NCI-H526 treated with DMSO at 0.1 percent for 48 hours (cell line): Measurements from ENCODE around the gene NSMF.

Source experiments
- DNase-seq: peaks from one replicate; lab custom pipeline; 2025; lab: John Stamatoyannopoulos, UW

NSMF gene

GRCh38 chr9:137492464-137493363 lies 33.6 kb upstream of the NSMF start:
- no peak for DNase-seq

- no peak for DNase-seq
Measured at GRCh38 chr9:137491735-137492432, 32.8 kb upstream of the NSMF start.

- no peak for DNase-seq
Measured at GRCh38 chr9:137490532-137491186, 31.5 kb upstream of the NSMF start.

GRCh38 chr9:137488906-137489305 lies 29.8 kb upstream of the NSMF start:
- no peak for DNase-seq

- no peak for DNase-seq
Measured at GRCh38 chr9:137488327-137488653, 29.2 kb upstream of the NSMF start.

GRCh38 chr9:137487454-137488326 lies 28.6 kb upstream of the NSMF start:
- no peak for DNase-seq

GRCh38 chr9:137486545-137487453 lies 27.7 kb upstream of the NSMF start:
- DNase-seq: no peak

- DNase-seq: no peak
Measured at GRCh38 chr9:137486141-137486490, 27.0 kb upstream of the NSMF start.

GRCh38 chr9:137485343-137486140 lies 26.4 kb upstream of the NSMF start:
- DNase-seq: no peak

GRCh38 chr9:137484551-137485315 lies 25.6 kb upstream of the NSMF start:
- DNase-seq: no peak

GRCh38 chr9:137482094-137482781 lies 23.1 kb upstream of the NSMF start:
- no peak for DNase-seq

- DNase-seq: no peak
Measured at GRCh38 chr9:137480686-137481683, 21.9 kb upstream of the NSMF start.

GRCh38 chr9:137479892-137480685 lies 21.0 kb upstream of the NSMF start:
- no peak for DNase-seq

- no peak for DNase-seq
Measured at GRCh38 chr9:137478962-137479861, 20.1 kb upstream of the NSMF start.

- no peak for DNase-seq
Measured at GRCh38 chr9:137478613-137478961, 19.5 kb upstream of the NSMF start.
